ENCODE measurements around the gene ZBTB17. TPM values are rescaled to one million over a fixed set of nuclear protein-coding genes. Genes with fewer than 3 reads are reported as not detected.

Gene ZBTB17
- total and polyA plus RNA-seq, 2 experiments from 2014 or later = 21.9 to 26.6 TPM

DNA sequence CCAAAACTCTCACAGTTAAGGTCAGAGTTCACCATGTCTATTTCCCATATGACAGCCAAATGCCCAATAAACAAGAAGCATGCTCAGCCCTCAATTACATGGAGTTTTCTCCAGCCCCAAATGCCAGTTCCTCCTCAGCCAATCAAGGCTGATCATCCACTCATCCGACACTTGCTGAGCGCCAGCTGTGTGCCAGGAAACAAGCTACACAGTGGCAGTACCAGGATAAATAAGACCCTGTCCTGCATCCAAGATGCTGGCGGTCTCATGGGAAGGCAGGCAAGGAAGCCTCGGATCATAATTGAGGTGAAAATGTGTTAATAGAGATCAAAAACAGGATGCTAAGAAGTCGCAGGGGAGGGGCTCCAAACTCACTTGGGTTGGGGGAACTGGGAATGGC, 7.7 kb downstream of the ZBTB17 start:
- no peak for DNase-seq (ENCODE audit: low spot score)
- H3K9me2 ChIP-seq (ENCODE audit: insufficient read depth) = no peaks in the 10 kb centered on the region
- Mint-ChIP-seq H3K27me3 (ENCODE audit: insufficient read depth, low read depth, poor library complexity) (peaks cover 6% of the 10 kb centered on the region), H3K36me3 (ENCODE audit: low read depth) (peaks cover 43% of the 10 kb centered on the region), H3K27ac (no peak overlapping the region), H3K4me1 (no peaks in the 10 kb centered on the region), H3K9me3 (peaks cover 19% of the 10 kb centered on the region), H3K4me3 (no peak overlapping the region)
- no peaks in the 10 kb centered on the region for H3F3A ChIP-seq (replicated peaks; ENCODE audit: low read depth)
- H3K36me3 ChIP-seq (ENCODE audit: insufficient read depth) = no peaks in the 10 kb centered on the region; the same call in 1 of the 2 replicates
- H3K4me2 ChIP-seq = no peak overlapping the region
- H3K4me1 ChIP-seq (ENCODE audit: insufficient read depth) = no peaks in the 10 kb centered on the region
- H3K27me3 ChIP-seq (ENCODE audit: insufficient read depth) = no peaks in the 10 kb centered on the region
- no peak for TF ChIP-seq ZNF114 (CRISPR knock-in tag; IDR thresholded peaks at IDR 0.05)
- no peak for TF ChIP-seq EZH2 (IDR thresholded peaks at IDR 0.05; ENCODE audit: low read depth, unreplicated experiment)
- TF ChIP-seq, protein P1, sequence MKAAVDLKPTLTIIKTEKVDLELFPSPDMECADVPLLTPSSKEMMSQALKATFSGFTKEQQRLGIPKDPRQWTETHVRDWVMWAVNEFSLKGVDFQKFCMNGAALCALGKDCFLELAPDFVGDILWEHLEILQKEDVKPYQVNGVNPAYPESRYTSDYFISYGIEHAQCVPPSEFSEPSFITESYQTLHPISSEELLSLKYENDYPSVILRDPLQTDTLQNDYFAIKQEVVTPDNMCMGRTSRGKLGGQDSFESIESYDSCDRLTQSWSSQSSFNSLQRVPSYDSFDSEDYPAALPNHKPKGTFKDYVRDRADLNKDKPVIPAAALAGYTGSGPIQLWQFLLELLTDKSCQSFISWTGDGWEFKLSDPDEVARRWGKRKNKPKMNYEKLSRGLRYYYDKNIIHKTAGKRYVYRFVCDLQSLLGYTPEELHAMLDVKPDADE (IDR thresholded peaks at IDR 0.05) = no peak
- TF ChIP-seq ZNF462 (CRISPR knock-in tag; IDR thresholded peaks at IDR 0.05) = no peak
- TF ChIP-seq REST (IDR thresholded peaks at IDR 0.05; ENCODE audit: unreplicated experiment) = no peak
- no peak for TF ChIP-seq EZH2phosphoT487 (IDR thresholded peaks at IDR 0.05; ENCODE audit: unreplicated experiment)
- no peak for TF ChIP-seq JUNB (IDR thresholded peaks at IDR 0.05; ENCODE audit: unreplicated experiment)
- no peak for TF ChIP-seq STAT1 (IDR thresholded peaks at IDR 0.05; ENCODE audit: unreplicated experiment)
- no peak for TF ChIP-seq ZNF331 (CRISPR knock-in tag; IDR thresholded peaks at IDR 0.05; ENCODE audit: low read depth)
- no peak for TF ChIP-seq CTCF (conservative IDR thresholded peaks at IDR 0.05; ENCODE audit: low read depth in 2 of 2)
- no peak for TF ChIP-seq POLR2AphosphoS5 (IDR thresholded peaks at IDR 0.05; ENCODE audit: low read depth)
- no peak for TF ChIP-seq CREB1 (CRISPR knock-in tag; IDR thresholded peaks at IDR 0.05; ENCODE audit: low read depth)
- no peak for TF ChIP-seq NANOG (IDR thresholded peaks at IDR 0.05; ENCODE audit: borderline replicate concordance)
- ATAC-seq = no peak
- peaks cover 2% of the 10 kb centered on the region; the same call in 1 of the 2 replicates for H3K79me2 ChIP-seq (replicated peaks; ENCODE audit: insufficient read depth)
- no peak overlapping the region for H3K4me3 ChIP-seq
- no peak overlapping the region for H3K27ac ChIP-seq (ENCODE audit: low read depth)
- H2AFZ ChIP-seq = no peak overlapping the region
- peaks cover 6% of the 10 kb centered on the region; the same call in 1 of the 2 replicates for H4K20me1 ChIP-seq (replicated peaks; ENCODE audit: insufficient read depth)

Data from GM23338 (cell line).